OCI-LY3 (cell line): ENCODE data around the gene AGO3.

ENCODE experiments used
- H2AFZ ChIP-seq: fragments of 200-600, 300-600 bp; shearing (Covaris generic); 2 replicates; pipeline ENCODE4 v1.6.0; 2014; ENCODE audit warnings: antibody characterized with exemption, low read depth, low read length
- H3K27ac ChIP-seq: fragments of 200-600, 300-600 bp; sonication (generic); 2 replicates; pipeline ENCODE4 v1.5.1; 2014; ENCODE audit warnings: mild to moderate bottlenecking, low read length, moderate library complexity, mixed read lengths
- H3K27me3 ChIP-seq: fragments of 200-600, 300-600 bp; sonication (generic); 2 replicates; pipeline ENCODE4 v1.6.1; 2014; ENCODE audit warnings: low read depth, low read length, mixed read lengths
- H3K36me3 ChIP-seq: fragments of 200-600, 300-600 bp; sonication (generic); replicated peaks from 2 replicates; pipeline ENCODE3; 2014; ENCODE audit warnings: low read depth, low read length, mixed read lengths
- H3K4me1 ChIP-seq: fragments of 300-600, 200-600 bp; sonication (generic); 2 replicates; pipeline ENCODE4 v1.6.1; 2014; ENCODE audit warnings: low read length, mixed read lengths
- H3K4me2 ChIP-seq: fragments of 200-600, 300-600 bp; sonication (generic); 2 replicates; pipeline ENCODE4 v1.6.1; 2014; ENCODE audit warnings: low read length, mixed read lengths
- H3K4me3 ChIP-seq: fragments of 300-600, 200-600 bp; sonication (generic); 2 replicates; pipeline ENCODE4 v1.5.1; 2014; ENCODE audit warnings: antibody characterized with exemption, mild to moderate bottlenecking, low read length, moderate library complexity
- H3K79me2 ChIP-seq: fragments of 300-600, 200-600 bp; shearing (Covaris generic); 2 replicates; pipeline ENCODE4 v1.6.1; 2014; ENCODE audit warnings: mild to moderate bottlenecking, low read length, mixed read lengths
- H3K9ac ChIP-seq: fragments of 300-600, 200-600 bp; shearing (Covaris generic); 2 replicates; pipeline ENCODE4 v1.6.0; 2014; ENCODE audit warnings: mild to moderate bottlenecking, low read length, moderate library complexity
- H3K9me3 ChIP-seq: fragments of 200-600, 300-600 bp; shearing (Covaris generic); 2 replicates; pipeline ENCODE4 v1.6.1; 2014; ENCODE audit warnings: low read length, mixed read lengths; ENCODE audit not compliant: insufficient read depth
- H4K20me1 ChIP-seq: fragments of 200-600, 300-600 bp; sonication (generic); 2 replicates; pipeline ENCODE4 v1.6.1; 2016; ENCODE audit warnings: low read length, mixed read lengths; ENCODE audit not compliant: insufficient read depth
- EZH2phosphoT487 ChIP-seq: fragments of 200-600 bp; shearing (Covaris generic); IDR thresholded peaks from 2 replicates; pipeline ENCODE4 v1.6.1; 2018; ENCODE audit warnings: antibody characterized with exemption, mixed run types, low read depth
- TF ChIP-seq, protein P1 (sequence below): fragments of 200-600, 300-600 bp; sonication (generic); IDR thresholded peaks from 2 replicates; pipeline ENCODE4 v1.5.1; 2014; ENCODE audit warnings: antibody characterized with exemption, low read length, low read depth

Gene AGO3

GRCh38 chr1:36086529-36087232, 155.8 kb downstream of the AGO3 start:
- H3K79me2 ChIP-seq = peaks cover 16% of the 10 kb centered on the region
- TF ChIP-seq, protein P1, sequence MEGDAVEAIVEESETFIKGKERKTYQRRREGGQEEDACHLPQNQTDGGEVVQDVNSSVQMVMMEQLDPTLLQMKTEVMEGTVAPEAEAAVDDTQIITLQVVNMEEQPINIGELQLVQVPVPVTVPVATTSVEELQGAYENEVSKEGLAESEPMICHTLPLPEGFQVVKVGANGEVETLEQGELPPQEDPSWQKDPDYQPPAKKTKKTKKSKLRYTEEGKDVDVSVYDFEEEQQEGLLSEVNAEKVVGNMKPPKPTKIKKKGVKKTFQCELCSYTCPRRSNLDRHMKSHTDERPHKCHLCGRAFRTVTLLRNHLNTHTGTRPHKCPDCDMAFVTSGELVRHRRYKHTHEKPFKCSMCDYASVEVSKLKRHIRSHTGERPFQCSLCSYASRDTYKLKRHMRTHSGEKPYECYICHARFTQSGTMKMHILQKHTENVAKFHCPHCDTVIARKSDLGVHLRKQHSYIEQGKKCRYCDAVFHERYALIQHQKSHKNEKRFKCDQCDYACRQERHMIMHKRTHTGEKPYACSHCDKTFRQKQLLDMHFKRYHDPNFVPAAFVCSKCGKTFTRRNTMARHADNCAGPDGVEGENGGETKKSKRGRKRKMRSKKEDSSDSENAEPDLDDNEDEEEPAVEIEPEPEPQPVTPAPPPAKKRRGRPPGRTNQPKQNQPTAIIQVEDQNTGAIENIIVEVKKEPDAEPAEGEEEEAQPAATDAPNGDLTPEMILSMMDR = no peak
- no peak for TF ChIP-seq EZH2phosphoT487
- no peaks in the 10 kb centered on the region for H3K27me3 ChIP-seq
- no peak overlapping the region for H3K9ac ChIP-seq
- H3K4me2 ChIP-seq = no peak overlapping the region
- H3K4me1 ChIP-seq = no peaks in the 10 kb centered on the region
- no peaks in the 10 kb centered on the region for H3K36me3 ChIP-seq
- H3K4me3 ChIP-seq = no peak overlapping the region
- no peaks in the 10 kb centered on the region for H4K20me1 ChIP-seq
- no peaks in the 10 kb centered on the region for H3K9me3 ChIP-seq
- H2AFZ ChIP-seq = no peak overlapping the region
- H3K27ac ChIP-seq = no peak overlapping the region

DNA sequence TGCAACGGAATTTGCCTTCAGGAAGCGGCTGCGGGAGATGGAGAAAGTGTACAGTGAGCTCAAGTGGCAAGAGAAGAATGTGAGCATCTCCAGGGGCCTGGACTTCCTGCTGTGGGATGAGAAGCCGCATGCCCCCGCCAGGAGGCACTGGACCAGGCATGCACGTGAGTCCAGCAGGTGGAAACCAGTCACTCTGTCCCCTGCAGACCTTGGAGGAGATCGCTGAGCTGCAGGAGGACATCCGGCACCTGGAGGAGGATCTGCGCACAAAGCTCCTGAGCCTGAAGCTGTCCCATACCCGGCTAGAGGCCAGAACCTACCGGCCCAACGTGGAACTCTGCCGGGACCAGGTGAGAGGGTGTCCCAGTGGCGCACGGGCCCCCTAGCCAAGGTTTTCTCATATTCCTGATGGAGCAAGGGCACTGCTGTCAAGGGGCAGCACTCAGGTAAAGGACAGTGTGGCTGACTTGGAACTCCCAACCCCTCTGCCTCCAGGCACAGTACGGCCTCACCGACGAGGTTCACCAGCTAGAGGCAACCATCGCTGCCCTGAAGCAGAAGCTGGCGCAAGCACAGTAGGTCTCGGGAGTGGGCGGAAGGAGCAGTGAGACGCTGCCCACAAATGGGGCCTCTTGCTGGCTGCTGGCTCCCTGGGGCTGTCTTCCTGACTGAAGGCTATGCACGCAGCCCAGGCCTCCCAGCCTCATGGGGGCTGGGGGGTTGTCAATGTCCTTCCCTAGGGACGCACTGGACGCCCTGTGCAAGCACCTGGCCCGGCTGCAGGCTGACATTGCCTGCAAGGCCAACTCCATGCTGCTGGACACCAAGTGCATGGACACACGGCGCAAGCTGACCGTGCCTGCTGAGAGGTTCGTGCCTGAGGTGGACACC, 156.6 kb downstream of the AGO3 start:
- no peaks in the 10 kb centered on the region for H3K36me3 ChIP-seq
- peak overlapping the region; percentile 77; the same call in 1 of the 2 replicates for H3K4me2 ChIP-seq
- H3K4me1 ChIP-seq = no peaks in the 10 kb centered on the region
- H3K27me3 ChIP-seq = no peaks in the 10 kb centered on the region
- no peak overlapping the region for H3K9ac ChIP-seq
- H3K9me3 ChIP-seq = no peaks in the 10 kb centered on the region
- no peak overlapping the region for H2AFZ ChIP-seq
- no peaks in the 10 kb centered on the region for H4K20me1 ChIP-seq
- peaks cover 16% of the 10 kb centered on the region for H3K79me2 ChIP-seq
- H3K4me3 ChIP-seq = no peak overlapping the region
- TF ChIP-seq, protein P1 = no peak
- TF ChIP-seq EZH2phosphoT487 = no peak
- H3K27ac ChIP-seq = no peak overlapping the region

- Histone ChIP-seq H4K20me1 (no peaks in the 10 kb centered on the region), H3K9me3 (no peaks in the 10 kb centered on the region), H3K27ac (peak overlapping the region; percentile 18), H3K4me2 (peak overlapping the region; percentile 77), H2AFZ (peak overlapping the region; percentile 86), H3K36me3 (peaks cover 1% of the 10 kb centered on the region), H3K27me3 (no peaks in the 10 kb centered on the region), H3K9ac (peak overlapping the region; percentile 77), H3K79me2 (peaks cover 16% of the 10 kb centered on the region), H3K4me3 (peak overlapping the region; percentile 93), H3K4me1 (no peaks in the 10 kb centered on the region)
- no peak for TF ChIP-seq EZH2phosphoT487
- TF ChIP-seq, protein P1 = no peak
These were observed 157.3 kb downstream of the AGO3 start for GRCh38 chr1:36088265-36088576.

GRCh38 chr1:36088577-36089392, 157.9 kb downstream of the AGO3 start, which contains the start of gene ADPRS:
TSS of gene ADPRS (plus strand) at chr1:36088892. CDS start at chr1:36088905, 13 bp downstream.
- peaks cover 16% of the 10 kb centered on the region for H3K79me2 ChIP-seq
- H3K9ac ChIP-seq = peak within 1 kb of the TSS; percentile 77
- H2AFZ ChIP-seq = peak within 1 kb of the TSS; percentile 86
- peak within 1 kb of the TSS; percentile 93 for H3K4me3 ChIP-seq
- peaks cover 3% of the 10 kb centered on the region for H3K36me3 ChIP-seq
- H3K9me3 ChIP-seq = no peaks in the 10 kb centered on the region
- H3K27ac ChIP-seq = peak within 1 kb of the TSS; percentile 18
- H3K4me1 ChIP-seq = no peaks in the 10 kb centered on the region
- no peaks in the 10 kb centered on the region for H3K27me3 ChIP-seq
- H3K4me2 ChIP-seq = peak within 1 kb of the TSS; percentile 97
- H4K20me1 ChIP-seq = no peaks in the 10 kb centered on the region
- no peak for TF ChIP-seq EZH2phosphoT487
- TF ChIP-seq, protein P1 = peak; percentile 82
